ENCODE measurements around the gene DEFB119. TPM values are rescaled to one million over a fixed set of nuclear protein-coding genes. Genes with fewer than 3 reads are reported as not detected.

Gene DEFB119
- total and polyA plus RNA-seq, 2 donors (not counting 3 experiments of a cell fraction or from before 2014, with no cell fraction given) = not detected

DNA sequence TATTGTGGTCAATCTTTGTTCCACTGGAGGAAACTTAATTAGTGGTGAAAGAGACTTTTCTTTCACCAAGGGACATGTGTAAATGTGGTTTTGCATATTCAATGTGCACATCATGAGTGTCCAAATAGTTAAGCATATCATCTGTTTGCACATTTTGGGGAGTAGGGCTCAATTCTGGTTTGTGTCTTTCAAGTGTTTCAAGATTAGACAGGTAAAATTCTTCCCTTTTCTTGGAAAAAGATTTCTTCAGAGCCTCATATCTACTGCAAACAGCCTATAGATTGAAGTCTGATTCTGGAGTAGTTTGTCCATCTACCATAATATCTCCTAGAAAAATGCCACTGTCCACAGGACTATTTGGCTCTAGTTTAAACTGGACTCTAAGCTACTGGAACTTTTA, 48.9 kb downstream of the DEFB119 start:
- Histone ChIP-seq H3K27me3 (ENCODE audit: control insufficient read depth in 2 of 2, insufficient read depth in 2 of 2, low read length in 2 of 2) (no peaks in the 10 kb centered on the region), H3K9me3 (replicated peaks; ENCODE audit: control insufficient read depth, insufficient read depth, low read length) (no peaks in the 10 kb centered on the region), H3K27ac (ENCODE audit: insufficient read depth, low read depth, low read length) (no peak overlapping the region), H3K36me3 (ENCODE audit: control insufficient read depth in 2 of 2, extremely low read depth in 1 of 2, insufficient read depth in 2 of 2, low read length in 2 of 2) (no peaks in the 10 kb centered on the region), H3K4me3 (replicated peaks in 1 of 3; ENCODE audit: insufficient read depth in 1 of 3, low read depth in 1 of 3, low read length in 3 of 3) (no peak overlapping the region), H3K9ac (replicated peaks; ENCODE audit: extremely low read depth, insufficient read depth, low read length) (no peak overlapping the region), H3K4me2 (ENCODE audit: insufficient read depth, low read length) (no peak overlapping the region), H2AFZ (ENCODE audit: low read depth, low read length) (no peak overlapping the region), H3K79me2 (ENCODE audit: control insufficient read depth, insufficient read depth, low read length) (no peaks in the 10 kb centered on the region), H3K9me1 (replicated peaks; ENCODE audit: control insufficient read depth, extremely low read depth, insufficient read depth, low read length) (no peaks in the 10 kb centered on the region), H4K20me1 (replicated peaks; ENCODE audit: control insufficient read depth, extremely low read depth, insufficient read depth, low read length) (no peaks in the 10 kb centered on the region), H3K4me1 (ENCODE audit: control insufficient read depth, extremely low read depth, insufficient read depth, low read length) (no peaks in the 10 kb centered on the region)
- no peak for DNase-seq (ENCODE audit: low read depth, low spot score)
- intact Hi-C loops (cut with micrococcal nuclease) (no loop called here), dilution Hi-C loops (cut with MboI; ENCODE audit: extremely low pct_ligation_motif_present, low sequenced_read_pairs) (no loop called here)
- TF ChIP-seq JUN (IDR thresholded peaks at IDR 0.05; ENCODE audit: borderline replicate concordance, insufficient read depth, insufficient read length, low read depth) (no peak), MYC (IDR thresholded peaks at IDR 0.05; ENCODE audit: low read depth, low read length) (no peak), GATA2 (IDR thresholded peaks at IDR 0.05; ENCODE audit: insufficient read depth, insufficient read length, low read depth, low read length) (no peak), MAX (IDR thresholded peaks at IDR 0.05; ENCODE audit: insufficient read depth, insufficient read length) (no peak), FOS (IDR thresholded peaks at IDR 0.05; ENCODE audit: borderline replicate concordance, insufficient read depth, low read length) (no peak), POLR2AphosphoS5 (IDR thresholded peaks at IDR 0.05; ENCODE audit: insufficient read depth, low read depth, low read length) (no peak), CTCF (IDR thresholded peaks at IDR 0.05; ENCODE audit: extremely low read depth in 1 of 2, insufficient read depth in 1 of 2, low read depth in 1 of 2, low read length in 2 of 2) (no peak), POLR2A (IDR thresholded peaks at IDR 0.05; ENCODE audit: low read depth, low read length) (no peak), EZH2 (IDR thresholded peaks at IDR 0.05; ENCODE audit: borderline replicate concordance, low read depth, low read length, severe bottlenecking) (no peak)
- no TSS peak for BruUV-seq (replicated peaks)
- FAIRE-seq = no peak
- ChIA-PET CTCF (no interaction called here), POLR2A (no interaction called here)
